Stimulated activated naive CD8-positive, alpha-beta T cell treated with anti-CD3 and anti-CD28 coated beads, Interleukin-15, Interleukin-2, amounts not matched to agents 100 ng/mL and 50 ng/mL, for 24 hours (primary cell): ENCODE data around the gene MESD.
A peak's percentile ranks its signal among the peaks of the same experiment; 100 is the strongest.
"Not testable (repeated sequence)": the region's sequence is repeated elsewhere in the genome, so short reads cannot be mapped to it uniquely, and the experiment has no call there.

Source experiments
- H3K27ac Mint-ChIP-seq: one replicate; pipeline ENCODE4 v1.8.0; 2021; ENCODE audit warnings: mild to moderate bottlenecking, mixed read lengths
- H3K27me3 Mint-ChIP-seq: one replicate; pipeline ENCODE4 v1.8.0; 2021; ENCODE audit warnings: mixed read lengths
- H3K36me3 Mint-ChIP-seq: one replicate; pipeline ENCODE4 v1.8.0; 2021; ENCODE audit warnings: low read depth, mixed read lengths
- H3K4me1 Mint-ChIP-seq: one replicate; pipeline ENCODE4 v1.8.0; 2021; ENCODE audit warnings: low read depth, mixed read lengths
- H3K4me3 Mint-ChIP-seq: one replicate; pipeline ENCODE4 v1.8.0; 2021; ENCODE audit warnings: mild to moderate bottlenecking, mixed read lengths
- H3K9me3 Mint-ChIP-seq: one replicate; pipeline ENCODE4 v1.8.0; 2021; ENCODE audit warnings: mixed read lengths

MESD gene

DNA sequence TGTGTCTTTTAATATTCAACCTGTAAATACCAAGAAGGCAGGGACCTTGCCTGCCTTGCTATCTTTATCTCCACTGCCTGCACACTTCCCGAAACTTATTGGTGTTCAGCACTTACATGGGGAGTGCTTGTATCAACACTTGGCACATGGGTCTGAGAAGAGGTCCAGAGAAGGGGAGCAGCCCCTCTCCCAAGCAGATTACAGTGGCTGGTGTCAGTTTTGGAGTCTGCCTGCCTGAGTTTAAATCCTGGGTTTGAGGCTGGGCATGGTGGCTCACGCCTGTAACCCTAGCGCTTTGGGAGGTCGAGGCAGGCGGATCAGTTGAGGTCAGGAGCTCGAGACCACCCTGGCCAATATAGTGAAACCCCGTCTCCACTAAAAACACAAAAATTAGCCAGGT lies 20.3 kb downstream of the MESD start:
- H3K9me3 Mint-ChIP-seq: no peaks in the 10 kb centered on the region
- H3K27me3 Mint-ChIP-seq: no peaks in the 10 kb centered on the region
- H3K4me1 Mint-ChIP-seq: peaks cover 10% of the 10 kb centered on the region
- H3K27ac Mint-ChIP-seq: no peak overlapping the region
- H3K4me3 Mint-ChIP-seq: no peak overlapping the region
- peaks cover 34% of the 10 kb centered on the region for H3K36me3 Mint-ChIP-seq

DNA sequence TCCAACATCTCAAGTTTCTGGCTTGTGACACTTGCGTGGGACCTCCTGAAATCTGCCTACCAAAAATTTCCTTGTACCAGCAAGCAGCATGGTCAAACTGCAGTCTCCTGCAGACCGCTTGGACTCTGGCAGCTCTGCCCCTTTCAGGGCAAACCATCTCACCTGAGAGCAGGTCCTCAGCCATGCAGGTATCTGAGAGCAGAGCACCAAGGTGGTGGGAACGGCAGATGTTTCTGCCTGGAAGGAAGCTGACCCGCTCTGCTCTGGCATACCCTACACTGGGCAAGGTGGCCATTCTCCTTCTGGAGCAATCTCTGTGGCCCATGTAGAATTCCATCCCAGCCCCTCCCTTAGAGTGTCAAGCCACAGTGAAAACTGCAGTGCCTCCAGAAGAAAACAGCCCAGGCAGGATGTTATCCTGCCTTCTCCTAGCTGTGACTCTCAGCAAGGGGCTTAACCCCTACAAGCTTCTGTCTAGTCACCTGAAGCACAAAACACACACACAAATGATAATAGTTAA lies 21.6 kb downstream of the MESD start:
- Mint-ChIP-seq H3K27me3 (no peaks in the 10 kb centered on the region), H3K4me3 (no peak overlapping the region), H3K36me3 (peaks cover 45% of the 10 kb centered on the region), H3K9me3 (no peaks in the 10 kb centered on the region), H3K27ac (no peak overlapping the region), H3K4me1 (peaks cover 11% of the 10 kb centered on the region)

DNA sequence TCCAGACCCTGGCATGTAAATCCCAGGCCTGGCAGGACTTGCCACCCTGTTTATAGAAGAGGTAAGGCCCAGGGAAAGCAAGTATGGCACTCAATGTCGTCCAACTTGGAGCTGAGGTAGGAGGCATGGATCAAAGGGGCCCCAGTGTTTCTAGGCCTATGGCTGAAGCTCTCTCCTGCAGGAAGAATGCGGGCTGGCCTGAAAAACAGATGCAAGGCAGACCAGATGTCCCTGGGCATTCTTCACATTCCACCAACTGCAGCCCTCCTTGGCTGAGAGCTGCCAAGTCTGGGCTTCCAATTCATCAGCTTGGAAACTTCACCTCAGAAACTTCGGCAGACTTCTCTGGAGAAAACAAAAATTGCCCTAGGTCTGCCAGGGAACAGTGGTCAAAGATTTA lies 22.2 kb downstream of the MESD start:
- peaks cover 17% of the 10 kb centered on the region for H3K4me1 Mint-ChIP-seq
- no peaks in the 10 kb centered on the region for H3K27me3 Mint-ChIP-seq
- no peak overlapping the region for H3K27ac Mint-ChIP-seq
- H3K4me3 Mint-ChIP-seq: no peak overlapping the region
- peaks cover 51% of the 10 kb centered on the region for H3K36me3 Mint-ChIP-seq
- H3K9me3 Mint-ChIP-seq: no peaks in the 10 kb centered on the region

DNA sequence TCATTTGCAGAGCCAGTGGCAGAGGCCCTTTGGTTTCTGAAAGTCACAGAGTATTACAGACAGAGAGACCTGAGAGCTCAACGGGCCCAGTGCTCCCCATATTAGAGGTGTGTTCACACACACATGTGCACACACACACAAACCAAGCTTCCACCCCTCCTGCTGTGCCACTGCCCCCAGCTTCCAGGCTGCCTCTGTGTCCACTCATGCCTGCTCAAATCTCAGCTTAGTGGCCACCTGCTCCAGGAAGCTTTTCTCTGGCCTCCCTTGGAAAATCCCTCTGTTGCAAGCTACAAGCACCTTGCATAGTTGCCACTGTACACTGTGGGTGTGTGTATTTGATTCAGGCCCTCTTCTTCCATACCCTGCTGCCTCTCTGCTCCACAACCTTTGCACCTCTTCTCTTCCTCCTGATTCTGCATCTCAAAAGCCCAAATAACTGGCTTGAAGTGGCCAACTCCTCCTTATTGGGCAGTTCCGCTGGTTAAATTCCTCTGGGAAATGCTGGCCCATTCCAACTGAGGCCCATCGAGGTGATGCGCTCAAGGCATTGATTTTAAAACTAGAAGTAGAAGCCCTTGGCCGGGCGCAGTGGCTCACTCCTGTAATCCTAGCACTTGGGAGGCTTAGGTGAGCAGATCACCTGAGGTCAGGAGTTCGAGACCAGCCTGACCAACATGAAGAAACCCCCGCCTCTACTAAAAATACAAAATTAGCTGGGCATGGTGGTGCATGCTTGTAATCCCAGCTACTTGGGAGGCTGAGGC lies 23.0 kb downstream of the MESD start:
- no peak overlapping the region for H3K4me3 Mint-ChIP-seq
- H3K27me3 Mint-ChIP-seq: no peaks in the 10 kb centered on the region
- no peak overlapping the region for H3K27ac Mint-ChIP-seq
- H3K4me1 Mint-ChIP-seq: peaks cover 20% of the 10 kb centered on the region
- H3K9me3 Mint-ChIP-seq: no peaks in the 10 kb centered on the region
- H3K36me3 Mint-ChIP-seq: peaks cover 58% of the 10 kb centered on the region

DNA sequence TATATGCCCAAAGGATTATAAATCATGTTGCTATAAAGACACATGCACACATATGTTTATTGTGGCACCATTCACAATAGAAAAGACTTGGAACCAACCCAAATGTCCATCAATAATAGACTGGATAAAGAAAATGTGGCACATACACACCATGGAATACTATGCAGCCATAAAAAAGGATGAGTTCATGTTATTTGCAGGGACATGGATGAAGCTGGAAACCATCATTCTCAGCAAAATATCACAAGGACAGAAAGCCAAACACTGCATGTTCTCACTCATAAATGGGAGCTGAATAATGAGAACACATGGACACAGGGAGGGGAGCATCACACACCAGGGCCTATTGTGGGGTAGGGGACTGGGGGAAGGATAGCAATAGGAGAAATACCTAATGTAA lies 24.2 kb downstream of the MESD start:
- H3K4me3 Mint-ChIP-seq, H3K27me3 Mint-ChIP-seq, H3K9me3 Mint-ChIP-seq, H3K27ac Mint-ChIP-seq: not testable (repeated sequence)
- Mint-ChIP-seq H3K36me3 (peaks cover 66% of the 10 kb centered on the region), H3K4me1 (peaks cover 16% of the 10 kb centered on the region)

DNA sequence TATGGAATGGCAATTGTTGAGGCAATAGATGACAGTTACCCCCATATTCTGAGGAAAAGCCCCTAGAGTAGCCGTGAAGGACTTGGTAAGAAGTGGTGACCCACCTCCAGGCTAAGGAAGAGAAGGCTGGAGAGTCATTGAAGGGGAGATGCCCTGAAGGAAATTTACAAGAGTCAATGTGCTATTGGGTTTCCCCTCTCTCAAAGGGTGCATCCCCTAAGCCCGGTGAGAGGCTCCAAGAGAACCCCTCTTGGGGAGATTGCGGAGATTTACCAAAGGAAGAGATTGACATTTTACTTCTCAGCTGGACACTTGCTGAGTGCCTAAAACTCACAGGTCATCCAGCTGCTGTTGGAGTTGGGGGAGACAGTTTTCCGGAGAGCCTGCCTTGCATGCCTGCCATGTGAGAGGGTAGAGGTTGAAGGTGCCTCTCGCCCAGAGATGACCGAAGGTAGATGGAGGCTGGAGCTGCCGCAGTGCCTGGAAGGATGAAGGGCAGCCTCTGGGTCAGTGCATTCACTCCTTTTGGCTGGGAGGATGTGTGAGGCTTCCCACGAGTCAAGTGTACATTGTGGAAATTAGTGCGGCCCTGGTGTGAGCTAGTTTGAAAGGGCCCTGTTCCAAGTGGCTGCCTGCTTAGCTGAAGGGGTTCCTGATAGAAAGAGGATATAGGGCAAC lies 30.7 kb downstream of the MESD start:
- no peak overlapping the region for H3K27ac Mint-ChIP-seq
- H3K9me3 Mint-ChIP-seq: no peaks in the 10 kb centered on the region
- H3K4me3 Mint-ChIP-seq: no peak overlapping the region
- H3K4me1 Mint-ChIP-seq: peaks cover 47% of the 10 kb centered on the region
- peaks cover 61% of the 10 kb centered on the region for H3K36me3 Mint-ChIP-seq
- H3K27me3 Mint-ChIP-seq: no peaks in the 10 kb centered on the region

DNA sequence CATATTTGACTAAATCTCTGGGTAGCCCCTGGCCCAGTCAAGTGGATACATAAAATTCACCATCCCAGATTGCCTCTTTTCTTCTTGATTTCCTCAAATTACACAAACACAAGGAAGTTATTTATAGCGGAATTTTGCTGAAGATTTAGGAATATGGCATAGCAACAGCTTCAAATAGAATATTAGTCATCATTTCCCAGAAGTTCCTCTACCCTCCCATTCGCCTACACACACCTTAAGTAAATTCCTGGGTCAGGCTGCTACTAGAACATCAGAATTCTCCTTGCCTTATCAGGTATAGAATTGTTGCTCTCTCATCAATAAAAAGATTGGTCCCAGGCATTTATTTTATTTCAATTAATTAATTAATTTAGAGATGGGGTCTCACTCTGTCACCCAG lies 31.6 kb downstream of the MESD start:
- H3K9me3 Mint-ChIP-seq: no peaks in the 10 kb centered on the region
- H3K36me3 Mint-ChIP-seq: peaks cover 58% of the 10 kb centered on the region

DNA sequence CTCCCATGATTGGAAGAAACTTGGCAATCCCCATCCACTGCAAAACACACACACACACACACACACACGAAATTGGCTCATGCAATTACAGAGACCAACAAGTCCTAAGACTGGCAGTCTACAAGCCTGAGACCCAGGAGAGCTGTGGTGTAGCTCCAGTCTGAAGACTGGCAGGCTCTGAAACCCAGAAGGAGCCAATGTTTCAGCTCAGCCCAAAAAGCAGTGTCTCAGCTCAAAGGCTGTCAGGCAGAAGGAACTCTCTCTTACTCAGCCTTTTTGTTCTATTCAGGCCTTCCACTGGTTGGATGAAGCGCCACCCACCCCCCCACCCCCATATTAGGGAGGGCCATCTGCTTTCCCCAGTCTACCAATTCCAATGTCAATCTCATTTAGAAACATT lies 32.1 kb downstream of the MESD start:
- Mint-ChIP-seq H3K4me3 (no peak overlapping the region), H3K36me3 (peaks cover 58% of the 10 kb centered on the region), H3K4me1 (peaks cover 42% of the 10 kb centered on the region), H3K9me3 (no peaks in the 10 kb centered on the region), H3K27me3 (no peaks in the 10 kb centered on the region), H3K27ac (no peak overlapping the region)

More for the DNA sequence above, 31.6 kb downstream of the MESD start:
- Mint-ChIP-seq H3K4me3 (no peak overlapping the region), H3K4me1 (peaks cover 46% of the 10 kb centered on the region), H3K27me3 (no peaks in the 10 kb centered on the region), H3K27ac (no peak overlapping the region)

DNA sequence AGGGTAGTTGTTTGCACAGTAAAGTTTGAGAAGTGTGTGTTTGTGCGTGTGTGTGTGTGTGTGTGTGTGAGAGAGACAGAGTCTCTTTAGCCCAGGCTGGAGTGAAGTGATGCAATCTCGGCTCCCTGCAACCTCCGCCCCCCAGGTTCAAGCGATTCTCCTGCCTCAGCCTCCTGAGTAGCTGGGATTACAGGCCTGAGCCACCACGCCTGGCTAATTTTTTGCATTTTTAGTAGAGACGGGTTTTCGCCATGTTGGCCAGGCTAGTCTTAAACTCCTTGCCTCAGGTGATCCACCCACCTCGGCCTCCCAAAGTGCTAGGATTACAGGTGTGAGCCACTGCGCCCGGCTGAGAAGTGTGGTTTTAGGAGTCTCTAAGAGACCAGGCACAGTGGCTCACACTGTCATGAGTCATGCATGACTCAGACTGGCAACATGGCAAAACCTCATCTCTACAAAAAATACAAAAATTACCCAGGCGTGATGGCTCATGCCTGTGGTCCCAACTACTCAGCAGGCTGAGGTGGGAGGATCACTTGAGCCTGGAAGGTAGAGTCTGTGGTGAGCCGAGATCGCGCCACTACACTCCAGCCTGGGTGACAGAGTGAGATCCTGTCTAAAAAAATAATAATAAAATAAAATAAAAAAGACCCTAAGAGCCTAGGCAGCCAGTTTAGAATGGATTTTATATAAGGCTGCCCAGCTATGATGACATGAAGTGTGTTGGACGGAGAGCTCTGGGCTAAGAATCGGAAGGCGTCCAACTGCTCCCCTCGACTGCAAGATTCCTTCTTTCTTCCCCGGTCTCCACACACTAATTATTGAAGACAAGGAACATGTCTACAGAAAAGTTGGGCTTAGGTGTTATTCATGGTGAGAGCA lies 33.8 kb downstream of the MESD start:
- Mint-ChIP-seq H3K27ac (peak overlapping the region; percentile 26), H3K4me1 (peaks cover 38% of the 10 kb centered on the region), H3K36me3 (peaks cover 58% of the 10 kb centered on the region)
- H3K27me3 Mint-ChIP-seq, H3K4me3 Mint-ChIP-seq, H3K9me3 Mint-ChIP-seq: not testable (repeated sequence)

DNA sequence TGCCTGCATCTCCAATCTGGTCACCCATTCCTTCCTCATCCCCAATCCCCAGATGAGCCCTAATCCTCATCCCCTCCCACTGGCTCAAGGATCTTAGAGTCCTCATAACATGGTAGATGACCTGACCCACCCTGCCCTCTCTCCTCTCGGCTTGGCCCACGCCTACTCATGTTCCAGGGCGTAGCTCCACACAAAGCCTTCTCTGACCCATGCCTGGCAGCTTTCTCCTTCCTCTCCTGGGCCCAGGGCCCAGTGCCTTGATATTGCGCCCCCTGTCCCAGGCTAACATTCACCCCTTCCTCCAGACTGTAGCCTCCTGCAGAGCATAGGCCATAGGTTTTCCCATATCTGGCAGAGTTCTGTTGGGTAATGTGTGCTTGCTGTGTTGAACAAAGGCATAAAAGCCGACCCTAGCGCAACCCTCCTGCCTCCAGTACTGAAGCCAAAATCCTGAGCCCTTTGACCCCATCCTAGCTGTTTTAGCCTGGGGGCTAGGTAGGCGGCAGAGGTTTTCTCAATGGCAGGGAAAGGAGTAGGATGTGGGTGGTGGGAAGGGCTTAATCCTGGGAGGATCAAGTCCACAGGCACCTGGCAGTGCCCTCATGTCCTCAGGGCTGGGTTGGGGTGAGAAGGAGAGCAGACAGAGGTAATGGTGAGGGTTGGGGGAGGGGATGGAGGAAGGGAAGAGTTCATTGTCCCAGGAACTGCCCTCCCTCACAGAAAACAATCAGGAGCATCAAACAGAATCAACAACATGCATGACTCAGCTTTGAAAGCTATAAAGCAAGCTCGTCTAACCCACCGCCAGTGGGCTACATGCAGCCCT lies 35.5 kb downstream of the MESD start:
- H3K4me1 Mint-ChIP-seq: peaks cover 38% of the 10 kb centered on the region
- H3K9me3 Mint-ChIP-seq: no peaks in the 10 kb centered on the region
- no peaks in the 10 kb centered on the region for H3K27me3 Mint-ChIP-seq
- H3K36me3 Mint-ChIP-seq: peaks cover 57% of the 10 kb centered on the region
- H3K27ac Mint-ChIP-seq: no peak overlapping the region
- H3K4me3 Mint-ChIP-seq: no peak overlapping the region

DNA sequence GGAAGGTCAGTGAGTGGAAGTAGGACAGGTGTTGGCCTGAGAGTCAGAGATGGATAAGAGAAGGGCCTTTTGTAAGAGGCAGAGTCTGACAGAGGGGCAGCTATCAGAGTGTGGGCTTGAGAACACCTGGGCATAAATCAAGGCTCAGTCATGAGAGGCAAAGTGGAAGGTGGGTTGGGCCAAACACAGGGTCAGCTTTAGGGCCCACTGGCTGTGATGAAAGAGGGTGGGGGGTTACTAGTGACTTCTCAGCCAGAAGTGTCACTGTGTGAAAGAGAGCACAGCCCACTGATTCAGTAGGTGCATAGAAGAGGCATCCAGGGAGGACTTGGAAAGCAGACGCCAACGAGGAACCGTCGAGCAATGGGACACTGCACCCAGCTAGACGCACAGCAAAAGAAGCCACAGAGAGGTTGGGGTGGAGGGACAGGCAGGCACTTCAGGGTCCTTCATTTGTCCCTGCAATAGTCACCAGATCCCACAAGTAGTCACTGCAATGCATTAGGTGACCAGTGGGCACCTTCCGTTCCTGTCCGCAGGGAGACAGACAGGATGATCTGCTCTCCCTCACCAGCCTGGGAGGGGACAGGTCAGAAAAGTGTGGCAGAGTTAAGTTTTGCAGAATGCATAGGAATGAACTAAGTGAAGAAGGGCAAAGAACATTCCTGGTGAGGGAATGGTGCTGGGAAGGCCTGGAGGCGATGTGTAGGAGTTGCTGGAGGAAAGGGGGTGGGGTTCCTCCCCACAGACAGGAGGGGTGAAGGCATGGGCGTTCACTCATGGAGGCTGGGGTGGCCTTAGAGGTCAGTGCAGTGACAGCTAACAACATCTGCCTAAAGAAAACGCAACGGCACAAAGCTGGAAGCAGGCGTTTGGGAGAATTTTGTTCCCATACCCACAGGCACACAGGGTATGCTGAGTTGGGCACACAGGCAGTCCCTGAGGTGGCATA lies 36.3 kb downstream of the MESD start:
- Mint-ChIP-seq H3K9me3 (no peaks in the 10 kb centered on the region), H3K4me3 (no peak overlapping the region), H3K27ac (no peak overlapping the region), H3K27me3 (no peaks in the 10 kb centered on the region), H3K4me1 (peaks cover 30% of the 10 kb centered on the region), H3K36me3 (peaks cover 52% of the 10 kb centered on the region)

DNA sequence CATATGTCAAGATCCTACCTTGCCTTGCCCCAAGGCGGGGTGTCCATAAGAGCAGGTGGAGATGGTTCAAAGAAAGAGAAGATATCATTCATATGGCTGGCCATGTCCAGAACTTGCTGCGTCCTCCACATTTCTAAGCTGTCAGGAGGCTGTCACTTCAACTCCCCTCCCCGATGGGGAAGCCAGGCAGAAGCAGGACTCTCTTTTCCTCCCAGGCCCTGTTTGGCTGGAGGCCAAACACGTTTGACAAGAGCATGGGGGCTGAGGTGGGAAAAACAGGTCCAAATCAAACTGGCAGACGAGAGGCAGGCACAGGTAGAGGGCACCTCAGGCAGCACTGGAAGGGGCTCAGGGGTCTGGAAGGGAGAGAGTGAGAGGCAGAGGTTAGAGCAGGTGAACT lies 37.7 kb downstream of the MESD start:
- H3K27ac Mint-ChIP-seq: no peak overlapping the region
- no peaks in the 10 kb centered on the region for H3K9me3 Mint-ChIP-seq
- no peaks in the 10 kb centered on the region for H3K27me3 Mint-ChIP-seq
- no peak overlapping the region for H3K4me3 Mint-ChIP-seq
- H3K4me1 Mint-ChIP-seq: peaks cover 17% of the 10 kb centered on the region
- peaks cover 48% of the 10 kb centered on the region for H3K36me3 Mint-ChIP-seq

DNA sequence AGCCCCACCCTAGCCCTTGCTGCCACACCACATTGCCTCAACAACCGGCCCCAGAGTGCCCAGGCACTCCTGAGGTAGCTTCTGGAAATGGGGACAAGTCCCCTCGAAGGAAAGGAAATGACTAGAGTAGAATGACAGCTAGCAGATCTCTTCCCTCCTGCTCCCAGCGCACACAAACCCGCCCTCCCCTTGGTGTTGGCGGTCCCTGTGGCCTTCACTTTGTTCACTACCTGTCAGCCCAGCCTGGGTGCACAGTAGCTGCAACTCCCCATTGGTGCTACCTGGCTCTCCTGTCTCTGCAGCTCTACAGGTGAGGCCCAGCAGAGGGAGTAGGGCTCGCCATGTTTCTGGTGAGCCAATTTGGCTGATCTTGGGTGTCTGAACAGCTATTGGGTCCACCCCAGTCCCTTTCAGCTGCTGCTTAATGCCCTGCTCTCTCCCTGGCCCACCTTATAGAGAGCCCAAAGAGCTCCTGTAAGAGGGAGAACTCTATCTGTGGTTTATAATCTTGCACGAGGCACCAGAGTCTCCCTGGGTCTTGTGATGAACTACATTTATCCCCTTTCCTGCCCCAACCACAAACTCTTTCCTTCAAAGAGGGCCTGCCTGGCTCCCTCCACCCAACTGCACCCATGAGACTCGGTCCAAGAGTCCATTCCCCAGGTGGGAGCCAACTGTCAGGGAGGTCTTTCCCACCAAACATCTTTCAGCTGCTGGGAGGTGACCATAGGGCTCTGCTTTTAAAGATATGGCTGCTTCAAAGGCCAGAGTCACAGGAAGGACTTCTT lies 39.1 kb downstream of the MESD start:
- H3K9me3 Mint-ChIP-seq: no peaks in the 10 kb centered on the region
- peaks cover 3% of the 10 kb centered on the region for H3K4me1 Mint-ChIP-seq
- H3K27me3 Mint-ChIP-seq: no peaks in the 10 kb centered on the region
- peaks cover 47% of the 10 kb centered on the region for H3K36me3 Mint-ChIP-seq
- H3K4me3 Mint-ChIP-seq: no peak overlapping the region
- no peak overlapping the region for H3K27ac Mint-ChIP-seq
